Breast epithelium (tissue), 3 donors: Measurements from ENCODE around the gene TSPEAR.

Source experiments
- POLR2A ChIP-seq: fragments of 450-650 bp; IDR thresholded peaks from one replicate; pipeline ENCODE4 v1.6.1; 2016; ENCODE audit warnings: antibody characterized with exemption, mild to moderate bottlenecking, moderate library complexity
- POLR2AphosphoS5 ChIP-seq, 3 donors: sonication (generic); formaldehyde crosslinking; IDR thresholded peaks; one replicate each; pipeline ENCODE4 v1.6.1; 2017; ENCODE audit warnings: antibody characterized with exemption in 3 of 3
- TF ChIP-seq, protein P1 (sequence below), 3 donors: fragments of 450-650 bp; IDR thresholded peaks; one replicate each; pipeline ENCODE4 v1.5.1; 2016 to 2017; ENCODE audit warnings: antibody characterized with exemption in 3 of 3, mild to moderate bottlenecking in 3 of 3, moderate library complexity in 3 of 3

GRCh38 chr21:44618909-44619308, 92.5 kb downstream of the TSPEAR start:
- TF ChIP-seq, protein P1, sequence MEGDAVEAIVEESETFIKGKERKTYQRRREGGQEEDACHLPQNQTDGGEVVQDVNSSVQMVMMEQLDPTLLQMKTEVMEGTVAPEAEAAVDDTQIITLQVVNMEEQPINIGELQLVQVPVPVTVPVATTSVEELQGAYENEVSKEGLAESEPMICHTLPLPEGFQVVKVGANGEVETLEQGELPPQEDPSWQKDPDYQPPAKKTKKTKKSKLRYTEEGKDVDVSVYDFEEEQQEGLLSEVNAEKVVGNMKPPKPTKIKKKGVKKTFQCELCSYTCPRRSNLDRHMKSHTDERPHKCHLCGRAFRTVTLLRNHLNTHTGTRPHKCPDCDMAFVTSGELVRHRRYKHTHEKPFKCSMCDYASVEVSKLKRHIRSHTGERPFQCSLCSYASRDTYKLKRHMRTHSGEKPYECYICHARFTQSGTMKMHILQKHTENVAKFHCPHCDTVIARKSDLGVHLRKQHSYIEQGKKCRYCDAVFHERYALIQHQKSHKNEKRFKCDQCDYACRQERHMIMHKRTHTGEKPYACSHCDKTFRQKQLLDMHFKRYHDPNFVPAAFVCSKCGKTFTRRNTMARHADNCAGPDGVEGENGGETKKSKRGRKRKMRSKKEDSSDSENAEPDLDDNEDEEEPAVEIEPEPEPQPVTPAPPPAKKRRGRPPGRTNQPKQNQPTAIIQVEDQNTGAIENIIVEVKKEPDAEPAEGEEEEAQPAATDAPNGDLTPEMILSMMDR (IDR thresholded peaks at IDR 0.05), result no peak
- TF ChIP-seq POLR2AphosphoS5 (IDR thresholded peaks at IDR 0.05), result no peak
- TF ChIP-seq POLR2A, result no peak
